Measurements from ENCODE around the gene CRISP1. TPM values are rescaled to one million over a fixed set of nuclear protein-coding genes. Genes with fewer than 3 reads are reported as not detected.

The CRISP1 gene
- total and polyA plus RNA-seq, 10 of the 15 experiments (the other 5 are each of a cell fraction or from before 2014, with no cell fraction given) = not detected

- ATAC-seq = no peak
Measured at GRCh38 chr6:49806145-49806544, 60.2 kb downstream of the CRISP1 start.

DNA sequence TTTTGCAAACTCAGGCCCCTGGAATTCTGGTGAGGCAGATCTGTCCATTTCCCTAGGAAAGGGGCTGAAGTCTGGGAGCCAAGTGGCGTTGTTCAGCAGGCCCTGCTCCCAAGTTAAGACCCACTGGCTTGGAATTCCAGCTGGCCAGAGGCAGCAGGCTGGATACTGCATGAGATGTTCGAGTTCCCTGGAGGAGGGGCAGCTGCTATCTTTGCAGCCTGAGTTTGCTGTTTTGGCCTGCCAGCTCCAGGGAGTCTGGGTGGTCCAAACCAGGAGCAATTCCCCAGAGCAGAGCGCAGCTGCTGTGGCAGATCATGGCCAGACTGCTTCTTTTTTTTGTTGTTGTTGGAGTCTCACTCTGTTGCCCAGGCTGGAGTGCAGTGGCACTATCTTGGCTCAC, 61.1 kb downstream of the CRISP1 start:
- BruUV-seq (replicated peaks) = no TSS peak
- DNase-seq (ENCODE audit: low read depth, low spot score) = no peak
- no peak overlapping the region for H3K9ac ChIP-seq (ENCODE audit: control insufficient read depth, insufficient read depth, low read length)
- H3K4me2 ChIP-seq (ENCODE audit: control insufficient read depth, insufficient read depth) = no peak overlapping the region
- ATAC-seq = no peak
- no peaks in the 10 kb centered on the region for H3K4me1 ChIP-seq (ENCODE audit: control insufficient read depth, insufficient read depth, low read length)
- ChIA-PET SMC1A (ENCODE audit: uncharacterized antibody, unreplicated experiment) (no interaction called here), CTCF (no interaction called here), POLR2A (no interaction called here), RAD21 (ENCODE audit: unreplicated experiment) (no interaction called here)
- 16% methylated on average over 3 of the region's 3 CpGs for WGBS (ENCODE audit: insufficient coverage, insufficient replicate concordance, low lambda C conversion rate, missing lambda C conversion rate)
- H3K4me3 ChIP-seq = no peak overlapping the region
- no peak overlapping the region for H3K27ac ChIP-seq (ENCODE audit: control insufficient read depth, insufficient read depth)
- no peaks in the 10 kb centered on the region for H3K27me3 ChIP-seq (replicated peaks in 1 of 2; ENCODE audit: control insufficient read depth in 2 of 2, insufficient read depth in 2 of 2, low read length in 1 of 2)
- intact Hi-C loops (cut with micrococcal nuclease; ENCODE audit: unreplicated experiment) (no loop called here), in situ Hi-C loops (cut with MboI) (no loop called here)
- H4K20me1 ChIP-seq (ENCODE audit: control insufficient read depth, insufficient read depth) = no peaks in the 10 kb centered on the region
- H3K79me2 ChIP-seq (ENCODE audit: control insufficient read depth, insufficient read depth, low read length) = no peaks in the 10 kb centered on the region
- H3K36me3 ChIP-seq (ENCODE audit: control insufficient read depth in 2 of 2, insufficient read depth in 2 of 2, low read length in 1 of 2) = no peaks in the 10 kb centered on the region
- no peaks in the 10 kb centered on the region for H3K9me3 ChIP-seq (replicated peaks; ENCODE audit: control insufficient read depth, insufficient read depth, low read length)
- H2AFZ ChIP-seq (ENCODE audit: control insufficient read depth, low read depth, low read length) = no peak overlapping the region
- no peak for FAIRE-seq
- no peak for TF ChIP-seq SIN3A (IDR thresholded peaks at IDR 0.05; ENCODE audit: low read depth, low read length)
- TF ChIP-seq SMAD1 (IDR thresholded peaks at IDR 0.05; ENCODE audit: low read depth, partially characterized antibody) = no peak
- no peak for TF ChIP-seq STAT3 (IDR thresholded peaks at IDR 0.05; ENCODE audit: low read depth, low read length)
- no peak for TF ChIP-seq SPI1 (IDR thresholded peaks at IDR 0.05; ENCODE audit: borderline replicate concordance, insufficient read depth, low read depth, low read length)
- no peak for TF ChIP-seq ZBED1 (IDR thresholded peaks at IDR 0.05; ENCODE audit: borderline replicate concordance)
- no peak for TF ChIP-seq NKRF (conservative IDR thresholded peaks at IDR 0.05)
- TF ChIP-seq FOXM1 (IDR thresholded peaks at IDR 0.05; ENCODE audit: low read depth, low read length) = no peak
- no peak for TF ChIP-seq SMARCA5 (IDR thresholded peaks at IDR 0.05)
- TF ChIP-seq TCF7 (IDR thresholded peaks at IDR 0.05; ENCODE audit: borderline replicate concordance) = no peak
- TF ChIP-seq PAX8 (IDR thresholded peaks at IDR 0.05) = no peak
- TF ChIP-seq TARDBP (IDR thresholded peaks at IDR 0.05; ENCODE audit: borderline replicate concordance) = no peak
- no peak for TF ChIP-seq BHLHE40 (IDR thresholded peaks at IDR 0.05; ENCODE audit: borderline replicate concordance in 1 of 2, low read depth in 2 of 2, low read length in 1 of 2)
- no peak for TF ChIP-seq HCFC1 (IDR thresholded peaks at IDR 0.05; ENCODE audit: low read length)
- TF ChIP-seq KAT2A (conservative IDR thresholded peaks at IDR 0.05; ENCODE audit: control insufficient read depth, low read depth, low read length) = no peak
- TF ChIP-seq, protein P1, sequence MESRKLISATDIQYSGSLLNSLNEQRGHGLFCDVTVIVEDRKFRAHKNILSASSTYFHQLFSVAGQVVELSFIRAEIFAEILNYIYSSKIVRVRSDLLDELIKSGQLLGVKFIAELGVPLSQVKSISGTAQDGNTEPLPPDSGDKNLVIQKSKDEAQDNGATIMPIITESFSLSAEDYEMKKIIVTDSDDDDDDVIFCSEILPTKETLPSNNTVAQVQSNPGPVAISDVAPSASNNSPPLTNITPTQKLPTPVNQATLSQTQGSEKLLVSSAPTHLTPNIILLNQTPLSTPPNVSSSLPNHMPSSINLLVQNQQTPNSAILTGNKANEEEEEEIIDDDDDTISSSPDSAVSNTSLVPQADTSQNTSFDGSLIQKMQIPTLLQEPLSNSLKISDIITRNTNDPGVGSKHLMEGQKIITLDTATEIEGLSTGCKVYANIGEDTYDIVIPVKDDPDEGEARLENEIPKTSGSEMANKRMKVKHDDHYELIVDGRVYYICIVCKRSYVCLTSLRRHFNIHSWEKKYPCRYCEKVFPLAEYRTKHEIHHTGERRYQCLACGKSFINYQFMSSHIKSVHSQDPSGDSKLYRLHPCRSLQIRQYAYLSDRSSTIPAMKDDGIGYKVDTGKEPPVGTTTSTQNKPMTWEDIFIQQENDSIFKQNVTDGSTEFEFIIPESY (IDR thresholded peaks at IDR 0.05) = no peak

More at GRCh38 chr6:49806145-49806544, 60.2 kb downstream of the CRISP1 start:
- FAIRE-seq (no peak), DNase-seq (ENCODE audit: low read depth, low spot score) (no peak)
- no peaks in the 10 kb centered on the region for H4K20me1 ChIP-seq (ENCODE audit: control insufficient read depth, insufficient read depth)
- POLR2A ChIA-PET = no interaction called here
- no peaks in the 10 kb centered on the region for H3K36me3 ChIP-seq (ENCODE audit: control insufficient read depth in 2 of 2, insufficient read depth in 2 of 2, low read length in 1 of 2)
- no peak overlapping the region for H3K9ac ChIP-seq (ENCODE audit: control insufficient read depth, insufficient read depth, low read length)
- no peaks in the 10 kb centered on the region for H3K27me3 ChIP-seq (replicated peaks in 1 of 2; ENCODE audit: control insufficient read depth in 2 of 2, insufficient read depth in 2 of 2, low read length in 1 of 2)
- H2AFZ ChIP-seq (ENCODE audit: control insufficient read depth, low read depth, low read length) = no peak overlapping the region
- H3K4me2 ChIP-seq (ENCODE audit: control insufficient read depth, insufficient read depth) = no peak overlapping the region
- RAD21 ChIA-PET (ENCODE audit: unreplicated experiment) = interaction anchor here (0.7 kb wide), 1 partner anchor 179 kb away, joined by 3 read pairs; no protein-coding TSS in a partner anchor
- no peaks in the 10 kb centered on the region for H3K4me1 ChIP-seq (ENCODE audit: control insufficient read depth, insufficient read depth, low read length)
- no TSS peak for BruUV-seq (replicated peaks)
- intact Hi-C loops (cut with micrococcal nuclease; ENCODE audit: unreplicated experiment) (no loop called here), in situ Hi-C loops (cut with MboI) (no loop called here)
- no peak overlapping the region for H3K27ac ChIP-seq (ENCODE audit: control insufficient read depth, insufficient read depth)
- 55% methylated on average over 4 of the region's 4 CpGs for WGBS (ENCODE audit: insufficient coverage, insufficient replicate concordance, low lambda C conversion rate, missing lambda C conversion rate)
- no peak overlapping the region for H3K4me3 ChIP-seq
- CTCF ChIA-PET = no interaction called here
- no peak for TF ChIP-seq POU2F2 (IDR thresholded peaks at IDR 0.05; ENCODE audit: borderline replicate concordance, low read depth, low read length)
- no peak for TF ChIP-seq ETV6 (conservative IDR thresholded peaks at IDR 0.05 in 1 of 2, IDR thresholded peaks at IDR 0.05 in 1 of 2; ENCODE audit: borderline replicate concordance in 1 of 2, low read depth in 1 of 2)
- TF ChIP-seq ZNF217 (IDR thresholded peaks at IDR 0.05) = no peak
- no peak for TF ChIP-seq GABPA (IDR thresholded peaks at IDR 0.05; ENCODE audit: low read depth)
- H3K9me3 ChIP-seq (replicated peaks; ENCODE audit: control insufficient read depth, insufficient read depth, low read length) = no peaks in the 10 kb centered on the region
- no peaks in the 10 kb centered on the region for H3K79me2 ChIP-seq (ENCODE audit: control insufficient read depth, insufficient read depth, low read length)
- SMC1A ChIA-PET (ENCODE audit: uncharacterized antibody, unreplicated experiment) = no interaction called here
